GM19043 (cell line): ENCODE measurements around the gene TBX18.

Experiments used
- ATAC-seq: cut with Tn5 transposase; IDR thresholded peaks from one replicate; pipeline ENCODE4 v1.9.1; 2021; ENCODE audit warnings: low read depth; ENCODE audit not compliant: unreplicated experiment

Gene TBX18

GRCh38 chr6:84685983-84686584 is 78.3 kb downstream of the TBX18 start:
- no peak for ATAC-seq

DNA sequence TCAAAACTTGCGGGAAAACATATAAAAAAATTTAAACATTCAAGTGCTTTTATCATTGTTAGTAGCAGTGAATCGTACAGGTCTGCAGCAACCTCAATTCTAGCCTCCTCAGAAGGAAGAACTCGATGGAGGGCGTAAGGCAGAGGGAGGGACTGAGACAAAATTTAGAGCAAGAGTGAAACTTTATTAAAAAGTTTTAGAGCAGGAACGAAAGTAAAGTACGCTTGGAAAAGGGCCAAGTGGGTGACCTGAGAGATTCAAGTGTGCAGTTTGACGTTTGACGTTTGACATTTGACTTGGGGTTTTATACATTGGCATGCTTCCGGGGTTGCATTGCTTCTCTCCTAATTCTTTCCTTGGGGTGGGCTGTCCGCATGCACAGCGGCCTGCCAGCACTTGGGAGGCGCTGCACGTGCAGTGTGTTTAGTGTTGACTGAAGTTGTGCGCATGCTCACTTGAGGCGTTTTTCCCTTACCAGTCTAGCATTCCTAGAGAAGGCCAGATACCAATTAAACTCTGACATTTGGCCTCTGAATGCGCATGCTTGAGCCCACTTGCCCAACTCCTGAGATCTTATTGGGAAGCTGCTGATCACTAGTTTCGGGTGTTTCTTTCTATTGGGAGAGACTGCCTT is 82.6 kb downstream of the TBX18 start:
- no peak for ATAC-seq

DNA sequence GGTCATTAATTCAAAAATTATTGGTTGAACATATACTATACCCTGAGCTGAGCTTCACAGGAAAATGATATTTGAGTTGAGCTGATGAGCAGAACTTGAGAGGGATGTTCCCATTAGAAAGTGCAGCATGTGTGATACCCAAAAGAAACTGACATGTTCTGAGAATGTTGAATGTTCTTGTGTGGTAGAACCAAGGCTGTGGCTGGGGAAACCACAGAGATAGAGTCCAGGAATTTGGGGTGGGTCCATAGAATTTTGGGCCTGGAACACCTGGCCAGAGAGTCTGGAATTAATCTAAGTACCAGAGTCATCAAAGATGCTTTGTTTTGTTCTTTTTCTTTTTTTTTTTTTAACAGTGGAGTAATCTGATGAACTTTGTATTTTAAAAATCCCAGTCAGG is 88.7 kb downstream of the TBX18 start:
- ATAC-seq: no peak

GRCh38 chr6:84674395-84674794 is 90.0 kb downstream of the TBX18 start:
- no peak for ATAC-seq

- ATAC-seq: no peak
These were observed 93.2 kb downstream of the TBX18 start for GRCh38 chr6:84671183-84671582.

- ATAC-seq: no peak
These were observed 94.5 kb downstream of the TBX18 start for GRCh38 chr6:84669945-84670344.

DNA sequence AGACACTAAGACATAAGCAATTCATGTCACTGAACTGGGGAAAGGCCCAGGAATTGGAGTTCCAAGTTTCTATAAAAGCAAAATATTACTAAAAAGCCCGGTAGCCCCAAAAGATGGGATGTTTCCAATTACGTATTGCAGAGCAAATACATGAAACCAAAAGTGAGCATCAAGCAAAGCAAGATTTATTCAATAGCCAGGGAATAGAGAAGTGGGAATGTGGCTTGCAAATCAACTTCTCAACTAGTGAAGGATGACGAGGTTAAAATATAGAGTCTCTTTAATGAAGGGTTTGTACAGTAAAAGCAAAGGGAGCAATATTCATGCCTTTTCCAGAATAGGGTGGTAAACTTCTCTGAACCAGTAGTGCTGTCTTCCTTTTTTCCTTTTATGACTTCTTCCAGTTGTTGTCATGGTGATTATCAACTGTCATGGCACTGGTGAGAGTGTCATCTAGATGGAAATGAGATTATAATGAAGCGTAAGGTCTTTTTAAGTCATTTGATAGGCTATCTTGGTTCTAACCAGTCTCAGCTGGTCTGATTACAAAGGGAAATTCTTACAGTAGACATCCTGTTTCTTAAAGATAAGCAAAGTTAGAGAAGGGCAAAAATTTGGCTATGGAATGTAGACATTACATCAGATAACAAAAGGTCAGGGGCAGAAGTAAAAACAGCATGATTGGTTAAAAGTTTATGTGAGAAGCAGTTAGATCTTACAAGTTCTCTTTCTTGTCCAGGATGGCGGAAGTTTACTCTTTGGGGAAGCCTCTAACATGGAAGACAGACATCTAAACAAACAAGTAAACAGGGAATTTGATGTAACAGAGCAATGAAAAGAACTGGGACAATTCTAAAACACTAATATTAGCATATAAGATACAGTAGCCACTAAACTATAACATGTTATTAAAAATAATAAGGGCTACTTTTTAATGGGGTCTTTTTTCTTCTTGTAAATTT is 96.9 kb downstream of the TBX18 start:
- no peak for ATAC-seq

GRCh38 chr6:84665401-84665800 is 99.0 kb downstream of the TBX18 start:
- no peak for ATAC-seq

DNA sequence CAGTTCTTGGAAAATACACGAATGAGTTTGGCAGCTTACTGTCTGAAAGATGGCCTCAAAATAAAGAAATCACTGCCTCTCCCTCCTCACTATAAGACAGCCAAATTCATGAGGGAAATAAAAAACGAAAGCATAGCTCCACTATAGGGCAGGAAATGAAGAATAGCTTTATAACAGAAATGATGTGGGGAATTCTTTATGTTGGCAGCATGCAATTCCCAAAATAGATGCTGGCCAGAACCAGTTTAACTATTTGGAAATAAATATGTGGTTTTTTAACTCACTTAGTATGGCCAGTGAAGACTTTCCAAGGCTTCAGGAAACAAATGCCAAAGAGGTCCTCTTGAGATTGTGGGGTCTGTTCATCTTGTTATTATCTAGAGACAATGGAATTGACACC is 100.5 kb downstream of the TBX18 start:
- ATAC-seq: no peak

DNA sequence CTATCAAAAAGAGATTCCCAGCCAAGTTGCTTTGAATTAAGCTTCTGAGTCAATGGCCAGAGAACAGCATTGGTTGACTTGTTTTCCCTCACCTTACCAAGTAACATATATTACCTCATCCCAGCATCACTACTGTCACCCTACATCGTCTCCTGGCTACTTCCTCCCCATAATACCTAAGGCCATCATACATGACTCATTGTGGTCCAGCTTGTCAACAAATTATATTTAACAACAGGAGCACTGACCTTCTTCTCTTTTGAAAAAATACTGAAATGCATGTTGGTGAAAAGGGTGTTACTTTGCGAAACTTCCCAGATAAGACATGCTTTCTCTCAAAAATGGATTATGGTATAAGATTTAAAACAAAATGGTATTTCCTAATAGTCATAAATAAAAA is 106.9 kb downstream of the TBX18 start:
- ATAC-seq: no peak

DNA sequence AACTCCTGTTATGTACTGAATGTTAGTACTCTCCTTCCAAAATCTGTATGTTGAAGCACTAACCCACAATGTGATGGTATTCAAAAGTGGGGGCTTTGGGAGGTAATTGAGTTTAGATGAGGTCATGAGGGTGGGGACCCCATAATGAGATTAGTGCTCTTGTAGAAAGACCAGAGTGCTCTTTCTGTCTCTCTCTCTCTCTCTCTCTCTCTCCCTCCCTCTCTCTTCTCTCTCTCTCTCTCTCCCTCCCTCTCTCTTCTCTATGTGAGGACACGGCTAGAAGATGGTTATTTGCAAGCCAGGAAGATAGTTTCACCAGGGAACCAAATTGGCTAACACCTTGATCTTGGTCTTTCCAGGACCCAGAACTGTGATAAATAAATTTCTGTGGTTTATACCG is 107.4 kb downstream of the TBX18 start:
- no peak for ATAC-seq

DNA sequence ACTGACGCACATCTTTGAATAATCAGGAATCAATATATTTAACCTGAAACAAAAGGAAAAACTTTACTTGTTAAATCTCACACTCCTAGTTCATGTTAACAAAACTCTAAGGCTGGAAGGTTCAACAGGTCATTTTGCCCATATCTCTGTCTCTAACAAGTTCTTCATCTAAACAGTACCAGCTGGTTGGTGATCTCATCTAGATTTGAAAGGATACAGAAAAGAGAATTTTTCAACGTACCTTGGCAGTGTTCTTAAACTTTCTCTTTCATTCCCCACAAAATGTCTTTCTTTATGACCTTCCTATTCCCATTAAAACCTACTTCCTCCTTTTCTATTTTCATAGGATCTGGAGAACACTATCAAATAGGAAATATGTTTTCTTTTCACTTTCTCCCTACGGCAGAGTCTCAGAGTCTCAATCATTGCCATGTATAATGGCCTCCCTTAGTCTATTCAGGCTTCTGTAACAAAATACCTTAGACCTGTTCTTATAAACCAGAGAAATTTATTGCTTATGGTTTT is 111.3 kb downstream of the TBX18 start:
- ATAC-seq: no peak

- no peak for ATAC-seq
These were observed 111.9 kb downstream of the TBX18 start for GRCh38 chr6:84652356-84653026.

DNA sequence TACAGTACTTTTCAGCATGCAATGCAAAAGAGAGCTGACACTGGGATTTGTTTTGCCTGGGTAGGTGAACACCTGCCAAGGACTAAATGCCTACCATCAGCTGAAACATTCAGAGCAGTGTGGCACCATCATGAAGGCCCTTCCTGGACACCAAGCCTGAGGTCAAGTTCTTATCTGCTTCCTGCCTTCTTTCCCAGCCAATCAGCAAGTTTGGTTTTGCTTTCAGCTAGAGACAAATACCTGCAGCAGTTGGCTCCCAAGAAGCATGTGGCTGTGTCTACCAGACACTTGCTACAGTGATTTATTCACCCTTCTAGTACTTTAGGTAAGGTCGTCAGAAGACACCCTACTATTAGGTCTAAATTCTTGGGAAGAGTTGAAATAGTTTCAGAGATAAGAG is 112.8 kb downstream of the TBX18 start:
- no peak for ATAC-seq

DNA sequence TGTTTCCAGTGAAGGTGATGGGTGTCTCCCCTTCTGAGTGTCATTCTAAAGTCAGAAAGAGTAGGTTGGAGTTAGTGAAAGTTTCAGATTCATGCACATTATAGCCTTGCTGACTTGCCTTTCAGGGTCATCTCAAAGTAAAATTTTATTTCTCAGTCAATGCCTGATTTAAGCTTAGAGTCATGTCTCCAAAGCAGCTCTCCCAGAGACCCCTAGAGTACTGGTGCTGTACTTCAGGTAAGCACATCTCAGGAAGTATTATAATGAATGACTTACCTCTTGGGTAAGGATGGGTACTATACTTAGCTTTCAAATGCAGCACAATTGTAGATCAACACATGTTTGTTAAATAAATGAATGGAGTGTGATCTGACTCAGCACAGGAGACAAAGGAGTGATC is 116.0 kb downstream of the TBX18 start:
- ATAC-seq: no peak

GRCh38 chr6:84645563-84646266 is 118.7 kb downstream of the TBX18 start:
- no peak for ATAC-seq

DNA sequence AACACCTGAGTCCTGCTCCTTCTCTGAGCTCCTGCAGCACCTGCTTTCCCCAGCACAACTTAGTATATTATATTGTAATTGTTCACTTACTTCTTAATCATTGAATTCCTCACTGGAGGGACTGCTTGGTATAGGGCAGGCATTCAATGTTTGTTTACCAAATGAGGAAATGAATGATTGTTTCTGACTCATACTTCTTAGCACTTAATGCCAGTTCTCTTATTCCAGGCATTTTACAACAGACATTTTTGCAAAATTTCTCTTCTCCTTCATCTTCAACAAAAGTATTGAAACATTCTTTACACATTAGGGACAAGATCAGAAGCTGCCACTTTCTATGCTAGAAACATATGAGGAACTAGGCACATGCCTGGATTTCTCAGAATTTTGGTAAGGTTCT is 119.4 kb downstream of the TBX18 start:
- no peak for ATAC-seq

DNA sequence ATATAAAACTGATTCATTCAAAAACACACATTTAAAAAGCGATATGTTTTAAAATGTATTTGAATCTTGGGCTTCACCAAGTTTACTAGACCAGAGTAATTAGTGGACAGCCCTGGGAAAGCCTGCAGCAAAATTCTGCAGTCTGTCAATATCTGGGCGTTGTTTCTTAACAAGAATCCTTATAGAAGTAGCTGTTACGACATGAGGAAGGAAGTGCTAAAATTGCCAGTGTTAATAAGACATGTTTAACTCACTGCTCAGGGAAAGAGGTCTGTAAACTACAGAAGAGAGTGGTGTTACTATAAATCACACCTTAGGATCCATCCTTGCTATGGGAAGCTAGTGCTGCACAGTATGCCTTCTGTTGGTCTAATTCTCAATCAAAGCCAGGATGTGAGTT is 120.6 kb downstream of the TBX18 start:
- no peak for ATAC-seq

- no peak for ATAC-seq
These were observed 123.3 kb downstream of the TBX18 start for GRCh38 chr6:84641076-84641475.

DNA sequence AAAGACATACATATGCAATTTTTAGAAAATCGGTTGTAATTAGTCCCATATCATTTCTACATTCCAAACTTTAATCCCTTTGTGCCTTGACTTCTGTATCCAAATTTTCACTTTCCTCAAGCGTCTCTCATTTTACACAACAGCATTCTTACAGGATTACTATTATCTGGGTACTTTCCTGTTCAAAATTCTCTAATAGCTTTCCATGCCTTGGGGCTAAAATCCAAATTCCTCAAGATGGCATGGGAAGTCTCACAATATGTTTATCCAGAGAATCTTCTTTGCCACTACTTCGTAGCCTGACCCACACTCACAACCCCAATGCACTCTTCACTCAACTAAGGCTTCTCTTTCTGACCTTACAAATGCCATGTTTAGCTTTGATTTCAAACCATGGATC is 125.0 kb downstream of the TBX18 start:
- no peak for ATAC-seq
